KOPT-K1 (cell line): ENCODE data around the gene TNFRSF1A.

ENCODE experiments used
- H3K27ac ChIP-seq: fragments of 200-600 bp; sonication (generic); 2 replicates; pipeline ENCODE4 v1.5.1; 2016; ENCODE audit warnings: antibody characterized with exemption, mild to moderate bottlenecking, low read depth, low read length; ENCODE audit not compliant: poor library complexity, severe bottlenecking
- H3K36me3 ChIP-seq: fragments of 200-600 bp; sonication (generic); 2 replicates; pipeline ENCODE4 v1.5.1; 2017; ENCODE audit warnings: antibody characterized with exemption, mild to moderate bottlenecking, low read length, moderate library complexity; ENCODE audit not compliant: insufficient read depth
- H3K9me3 ChIP-seq: fragments of 200-600 bp; sonication (generic); 2 replicates; pipeline ENCODE4 v1.5.1; 2017; ENCODE audit warnings: antibody characterized with exemption, low read length, mild to moderate bottlenecking; ENCODE audit not compliant: insufficient read depth, poor library complexity, severe bottlenecking

TNFRSF1A gene

DNA sequence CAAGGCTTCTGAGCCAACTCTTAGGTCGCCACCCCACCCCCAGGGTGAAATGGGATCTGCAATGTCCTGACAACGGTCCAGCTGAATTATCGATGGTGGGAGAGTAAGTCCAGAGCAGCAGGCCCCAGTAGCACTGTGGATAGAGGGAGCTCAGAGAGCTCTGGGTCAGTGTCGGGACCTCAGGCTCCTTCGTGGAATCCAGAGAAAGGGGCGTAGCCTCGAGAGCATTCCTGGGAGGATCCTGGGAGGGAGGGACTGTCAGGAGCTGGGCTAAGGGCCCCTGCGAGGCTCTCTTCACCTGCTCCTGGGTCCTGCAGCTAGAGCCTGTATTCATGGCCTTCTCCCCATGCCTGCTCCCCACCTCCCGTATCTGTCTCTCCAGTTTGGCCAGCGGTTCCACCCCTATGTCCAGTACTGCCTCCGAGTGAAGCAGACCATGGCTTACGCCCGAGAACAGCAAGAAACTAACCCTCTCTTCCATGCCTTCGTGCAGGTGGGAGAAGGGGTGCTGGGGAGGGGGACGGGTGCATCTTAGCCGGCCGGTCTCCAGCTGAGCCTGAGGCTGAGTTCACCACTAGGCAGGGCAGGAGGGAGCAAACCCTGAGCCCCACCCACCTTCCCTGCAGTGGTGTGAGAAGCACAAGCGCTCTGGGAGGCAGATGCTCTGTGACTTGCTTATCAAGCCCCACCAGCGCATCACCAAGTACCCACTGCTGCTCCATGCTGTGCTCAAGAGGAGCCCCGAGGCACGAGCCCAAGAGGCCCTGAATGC lies 24.8 kb downstream of the TNFRSF1A start:
- no peaks in the 10 kb centered on the region for H3K36me3 ChIP-seq
- no peaks in the 10 kb centered on the region for H3K9me3 ChIP-seq

DNA sequence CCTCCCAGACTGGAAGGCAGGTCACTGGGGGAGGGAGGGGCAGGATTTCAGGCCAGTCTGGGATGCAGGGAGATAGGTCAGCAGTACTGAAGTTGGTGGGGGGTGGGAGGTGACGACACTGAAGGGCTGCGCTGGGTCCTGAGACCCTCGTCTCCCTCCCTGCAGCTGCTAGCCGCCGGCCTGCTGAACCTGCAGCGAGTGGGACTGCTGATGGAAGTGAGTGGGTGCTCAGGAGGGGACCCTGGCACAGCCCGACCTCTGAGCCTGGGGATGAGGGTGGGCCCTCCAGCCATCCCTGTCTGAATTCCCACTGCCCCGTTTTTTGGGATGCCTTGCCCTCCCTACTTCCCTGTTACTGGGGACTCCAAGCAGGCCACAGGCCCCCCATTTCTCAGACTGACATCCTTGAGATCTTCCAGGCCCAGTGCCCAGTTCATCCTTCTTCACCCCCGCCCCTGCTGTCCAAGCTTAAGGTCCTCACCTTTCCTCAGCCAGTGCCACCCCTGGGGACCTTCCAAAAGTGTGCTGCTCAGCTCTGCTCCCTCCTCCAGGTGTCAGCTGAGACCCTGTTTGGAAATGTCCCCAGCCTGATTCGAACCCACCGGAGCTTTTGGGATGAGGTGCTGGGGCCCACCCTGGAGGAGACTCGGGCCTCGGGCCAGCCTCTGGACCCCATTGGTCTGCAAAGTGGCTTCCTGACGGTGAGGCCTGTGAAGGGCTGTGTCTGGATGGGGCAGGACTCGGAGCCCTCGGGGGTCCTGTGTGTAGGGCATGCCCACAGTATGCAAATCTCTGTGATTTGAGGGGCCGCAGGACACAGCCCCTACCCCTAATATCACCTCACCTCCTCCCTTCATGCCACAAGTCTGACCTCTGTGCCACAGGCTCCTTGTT lies 25.9 kb downstream of the TNFRSF1A start:
- Histone ChIP-seq H3K36me3 (no peaks in the 10 kb centered on the region), H3K9me3 (no peaks in the 10 kb centered on the region), H3K27ac (no peak overlapping the region)

More for the DNA sequence above, 24.8 kb downstream of the TNFRSF1A start:
- no peak overlapping the region for H3K27ac ChIP-seq

DNA sequence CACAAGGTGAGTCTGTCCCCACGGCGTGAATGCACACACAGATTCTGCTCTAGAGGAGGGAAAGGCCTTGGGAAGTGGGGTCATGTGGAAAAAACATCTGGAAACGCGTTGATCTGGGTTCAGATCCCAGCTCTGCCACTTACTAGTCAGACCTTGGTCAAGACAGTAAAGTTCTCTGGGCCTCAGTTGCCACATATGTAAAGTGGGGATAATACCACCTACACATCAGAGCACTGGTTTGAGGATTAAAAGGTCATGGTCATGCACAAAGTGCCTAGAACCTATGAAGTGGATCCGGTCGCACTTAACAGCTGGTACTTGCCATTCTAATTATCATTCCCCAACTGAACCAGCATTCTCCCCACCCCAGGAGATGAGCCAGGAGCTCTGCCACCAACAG lies 26.7 kb downstream of the TNFRSF1A start:
- no peak overlapping the region for H3K27ac ChIP-seq
- H3K36me3 ChIP-seq = no peaks in the 10 kb centered on the region
- no peaks in the 10 kb centered on the region for H3K9me3 ChIP-seq

DNA sequence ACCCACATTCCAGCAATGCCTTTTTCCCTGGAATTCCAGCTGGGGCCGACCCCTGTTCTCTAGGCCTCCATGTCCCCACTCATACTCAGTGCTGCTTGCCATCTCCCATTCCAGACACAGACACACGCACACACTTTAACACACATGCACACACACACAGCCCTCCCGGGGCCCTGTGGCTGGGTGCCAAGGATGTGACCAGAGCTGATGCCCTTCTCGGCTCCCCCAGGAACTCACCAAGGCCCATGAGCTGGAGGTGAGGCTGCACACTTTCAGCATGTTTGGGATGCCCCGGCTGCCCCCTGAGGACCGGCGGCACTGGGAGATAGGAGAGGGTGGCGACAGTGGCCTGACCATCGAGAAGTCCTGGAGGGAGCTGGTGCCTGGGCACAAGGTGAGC lies 27.1 kb downstream of the TNFRSF1A start:
- Histone ChIP-seq H3K9me3 (no peaks in the 10 kb centered on the region), H3K36me3 (no peaks in the 10 kb centered on the region), H3K27ac (no peak overlapping the region)

DNA sequence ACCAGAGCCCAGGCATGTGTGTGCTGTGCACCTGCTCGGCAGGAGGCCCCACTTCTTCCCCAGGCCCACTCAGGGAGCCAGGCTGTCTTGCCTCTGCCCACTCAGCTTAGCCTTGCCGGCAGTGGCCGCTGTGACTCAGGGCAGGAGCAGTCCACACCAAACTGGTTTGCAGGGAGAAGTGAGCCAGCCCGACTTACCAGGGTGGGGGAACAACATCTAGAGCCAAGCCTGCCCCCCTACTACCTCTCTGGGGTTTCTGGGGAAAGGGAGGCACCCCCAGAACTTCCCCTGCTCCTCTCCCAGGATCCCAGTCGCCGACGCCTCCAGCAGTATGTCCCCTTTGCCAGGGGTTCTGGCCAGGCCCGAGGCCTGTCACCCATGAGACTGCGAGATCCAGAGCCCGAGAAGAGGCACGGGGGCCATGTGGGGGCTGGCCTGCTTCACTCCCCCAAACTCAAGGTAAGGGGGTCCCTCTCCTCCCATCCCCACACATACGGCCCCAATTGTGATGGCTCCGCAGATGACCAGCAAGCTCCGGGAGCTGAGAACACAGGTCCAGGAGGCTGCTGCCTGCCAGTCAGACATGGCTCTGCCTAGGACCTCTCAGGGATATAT lies 28.4 kb downstream of the TNFRSF1A start:
- no peaks in the 10 kb centered on the region for H3K36me3 ChIP-seq
- H3K27ac ChIP-seq = no peak overlapping the region
- no peaks in the 10 kb centered on the region for H3K9me3 ChIP-seq

DNA sequence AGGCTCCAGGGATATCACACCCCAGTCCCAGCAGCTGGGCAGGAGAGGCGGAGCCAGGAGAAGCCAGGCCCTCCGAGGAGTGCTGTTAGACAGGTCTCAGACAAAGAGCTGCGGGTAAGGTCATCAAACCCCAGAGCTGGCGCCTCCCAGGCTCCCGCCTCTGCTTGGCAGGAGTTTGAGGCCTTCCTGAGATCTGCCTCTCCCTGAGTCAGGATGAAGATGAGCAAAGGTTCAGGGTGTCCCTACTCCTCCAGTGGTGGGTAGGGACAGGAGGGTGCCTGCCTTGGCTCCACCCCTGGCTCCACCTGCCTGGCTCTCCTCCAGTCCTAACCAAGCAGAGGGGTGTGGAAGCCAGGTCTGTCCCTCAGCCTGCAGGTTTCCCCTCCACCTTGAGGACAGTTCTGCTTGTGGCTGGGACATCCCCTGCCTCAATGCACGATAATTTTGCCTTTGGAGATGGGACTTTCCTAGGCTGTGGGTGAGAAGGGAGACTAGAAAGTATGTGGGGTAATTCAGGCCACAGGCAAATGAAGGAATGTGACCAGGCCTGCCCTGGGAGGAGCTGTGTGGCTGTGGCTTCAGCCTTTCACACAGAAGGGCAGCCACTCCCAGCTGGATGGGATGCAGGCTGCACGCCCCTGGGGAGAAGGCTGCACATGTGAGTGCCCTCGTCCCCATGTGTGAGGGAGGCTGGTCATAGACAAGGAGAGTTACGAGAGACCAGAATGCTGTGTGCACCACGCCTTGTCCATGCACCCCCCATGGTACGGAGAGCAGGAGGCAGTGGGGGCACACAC lies 29.1 kb downstream of the TNFRSF1A start:
- H3K9me3 ChIP-seq = no peaks in the 10 kb centered on the region
- no peak overlapping the region for H3K27ac ChIP-seq
- no peaks in the 10 kb centered on the region for H3K36me3 ChIP-seq

DNA sequence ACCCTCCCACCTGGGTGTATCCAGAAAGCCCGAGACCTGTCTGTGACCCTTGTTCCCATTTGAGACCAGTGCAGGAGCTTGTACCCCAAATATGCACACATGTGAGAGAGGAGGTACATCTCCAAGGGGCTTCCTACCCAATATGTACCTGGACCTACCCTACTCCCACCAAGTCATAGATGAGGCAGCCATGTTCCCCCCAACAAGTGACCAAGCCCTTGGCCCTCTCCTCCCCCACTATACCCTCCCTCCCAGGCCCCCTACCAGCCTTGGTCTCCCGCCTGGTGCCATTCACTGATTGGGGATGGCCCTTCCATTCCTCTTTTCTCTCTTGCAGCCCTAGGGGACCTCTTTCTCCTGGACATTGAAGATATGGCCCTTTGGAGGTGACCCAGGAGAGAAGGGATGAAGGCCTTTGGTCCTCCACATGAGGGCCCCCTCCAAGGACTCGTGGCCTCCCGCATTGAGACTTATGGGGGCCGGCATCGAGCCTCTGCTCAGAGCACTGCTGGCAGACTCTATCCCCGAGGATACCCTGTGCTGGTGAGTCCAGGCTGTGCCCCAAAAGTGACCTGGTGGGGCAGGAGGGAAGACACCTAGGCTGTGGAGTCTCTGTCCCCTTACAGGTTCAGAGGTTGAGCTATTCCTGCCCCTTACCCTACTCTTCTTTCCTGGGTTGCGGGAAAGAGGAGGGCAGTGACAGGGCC lies 29.9 kb downstream of the TNFRSF1A start:
- no peaks in the 10 kb centered on the region for H3K9me3 ChIP-seq
- no peak overlapping the region for H3K27ac ChIP-seq
- H3K36me3 ChIP-seq = no peaks in the 10 kb centered on the region

DNA sequence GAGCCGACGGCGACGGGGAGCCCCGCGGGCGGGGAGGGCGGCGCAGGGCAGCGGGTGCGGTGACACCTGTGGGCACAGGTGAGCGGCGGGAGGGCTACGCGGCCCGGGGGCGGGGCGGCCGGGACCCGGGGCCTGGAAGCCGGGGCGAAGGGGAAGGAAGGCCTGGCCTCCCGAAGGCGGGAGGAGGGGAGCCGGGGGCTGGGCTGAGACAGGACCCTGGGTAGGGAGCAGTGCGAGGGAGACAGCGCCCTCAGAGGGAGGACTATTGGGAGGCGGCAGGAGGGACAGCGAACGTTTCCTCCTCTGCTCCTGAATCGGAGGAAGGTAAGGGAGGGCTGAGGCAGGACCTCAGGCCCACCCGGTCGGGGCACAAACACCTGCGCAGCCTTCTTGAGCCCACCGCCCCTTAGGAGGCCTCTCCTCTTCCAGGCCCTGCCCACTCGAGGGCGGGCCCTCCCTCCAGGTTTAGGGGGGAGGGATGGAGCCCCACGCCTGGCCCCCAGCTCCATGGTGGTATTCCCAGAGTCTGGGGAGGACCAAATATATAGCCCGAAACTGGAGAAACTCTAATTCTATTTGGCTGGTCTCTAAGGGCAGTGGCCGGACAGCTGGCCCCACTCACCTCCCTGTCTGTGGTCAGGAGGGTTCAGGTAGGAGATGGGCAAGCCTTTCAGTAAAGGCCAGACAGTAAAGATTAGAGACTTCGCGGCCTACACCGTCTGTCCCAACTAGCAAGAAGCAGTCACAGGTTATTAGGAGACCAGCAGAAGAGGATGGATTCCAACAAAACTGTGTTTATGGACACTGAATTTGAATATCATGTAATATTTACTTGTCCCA lies 30.9 kb downstream of the TNFRSF1A start:
- no peaks in the 10 kb centered on the region for H3K9me3 ChIP-seq
- no peak overlapping the region for H3K27ac ChIP-seq
- H3K36me3 ChIP-seq = no peaks in the 10 kb centered on the region

DNA sequence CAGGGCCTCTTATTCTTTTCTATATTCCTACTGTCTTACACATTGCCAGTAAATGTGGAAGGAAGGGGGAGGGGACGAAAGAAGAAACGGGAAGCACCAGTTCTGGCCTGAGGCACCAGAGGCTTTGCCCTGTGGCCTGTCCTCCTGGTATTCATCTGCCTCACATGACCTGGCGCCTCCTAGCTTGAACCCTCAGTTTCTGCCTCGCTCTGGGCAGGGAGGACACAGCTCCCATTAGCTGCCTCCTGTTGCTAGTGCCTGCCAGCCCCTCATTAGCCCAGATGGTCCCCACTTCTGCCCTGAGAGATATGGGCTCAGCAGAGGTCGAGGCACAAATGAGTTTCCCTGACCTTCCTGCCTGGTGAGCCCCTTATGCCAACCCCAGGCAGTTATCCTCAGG lies 34.3 kb downstream of the TNFRSF1A start:
- Histone ChIP-seq H3K27ac (no peak overlapping the region), H3K9me3 (no peaks in the 10 kb centered on the region)

DNA sequence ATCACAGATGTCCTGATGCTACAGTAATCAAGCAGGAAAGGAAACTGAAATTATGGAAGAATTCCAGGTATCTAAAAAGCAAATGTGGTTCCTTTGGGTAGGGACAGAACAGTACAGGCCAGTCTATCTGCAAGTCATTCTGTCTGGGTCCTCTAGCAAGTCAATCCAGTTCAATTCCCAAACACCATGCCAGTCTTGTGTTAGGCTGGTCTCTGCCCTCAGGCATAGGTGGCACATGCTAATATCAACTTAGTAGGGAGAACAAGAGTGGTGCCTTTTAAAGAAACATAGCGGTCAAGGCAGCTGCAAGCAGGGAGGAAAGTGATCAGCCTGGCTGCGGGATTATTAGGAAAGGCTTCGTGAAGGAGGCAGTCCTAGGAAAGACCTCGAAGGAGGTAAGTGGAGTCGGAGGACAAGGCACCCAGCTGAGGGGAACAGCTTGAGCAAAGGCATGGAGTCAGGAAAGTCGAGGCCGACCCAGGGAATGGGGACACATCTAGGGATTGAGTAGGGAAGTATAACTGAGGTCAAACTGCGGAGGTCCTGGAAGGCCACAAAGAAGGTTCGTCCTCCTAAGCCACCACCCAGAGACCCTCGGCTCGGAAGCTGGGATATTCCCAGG lies 35.2 kb downstream of the TNFRSF1A start:
- no peaks in the 10 kb centered on the region for H3K9me3 ChIP-seq
- no peak overlapping the region for H3K27ac ChIP-seq
- H3K36me3 ChIP-seq = no peaks in the 10 kb centered on the region

More for the DNA sequence above, 34.3 kb downstream of the TNFRSF1A start:
- no peaks in the 10 kb centered on the region for H3K36me3 ChIP-seq

DNA sequence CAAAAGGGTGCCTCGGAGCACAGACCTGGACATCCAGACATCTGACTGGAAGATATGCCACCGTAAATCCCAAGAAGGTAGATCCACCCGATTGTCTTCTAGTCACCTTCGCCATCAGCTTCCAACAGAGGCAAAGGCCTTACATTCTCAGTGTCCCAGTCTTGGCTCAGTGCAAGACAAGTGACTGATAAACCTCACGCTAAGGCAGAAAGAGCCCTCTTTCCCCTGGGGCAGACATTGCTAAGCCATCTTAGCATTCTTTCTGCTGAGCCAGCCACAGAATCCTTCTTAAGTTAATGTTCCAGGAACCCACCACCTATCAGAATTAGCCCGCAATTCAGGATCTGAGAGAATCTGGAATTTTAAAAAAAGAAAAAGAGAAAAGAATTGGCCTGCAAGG lies 35.7 kb downstream of the TNFRSF1A start:
- Histone ChIP-seq H3K36me3 (no peaks in the 10 kb centered on the region), H3K9me3 (no peaks in the 10 kb centered on the region), H3K27ac (no peak overlapping the region)

DNA sequence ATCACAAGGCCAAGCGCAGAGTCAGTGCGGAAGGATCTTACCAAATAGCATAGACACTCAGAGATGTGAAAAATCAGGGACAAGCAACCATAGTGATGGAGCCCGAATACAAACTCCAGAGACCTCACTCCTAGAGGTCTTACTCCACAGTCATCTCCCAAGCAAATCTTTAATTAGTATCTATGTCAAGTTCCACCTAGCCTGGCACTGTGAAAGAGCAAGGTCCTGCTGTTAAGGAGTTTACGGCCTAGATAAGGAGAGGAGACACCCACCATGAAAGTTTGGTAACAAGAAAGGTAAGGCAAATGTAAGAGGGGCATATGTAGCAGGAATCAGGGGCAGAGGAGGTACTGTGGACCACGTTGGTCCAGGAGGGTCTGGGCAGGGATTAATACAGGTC lies 38.8 kb downstream of the TNFRSF1A start:
- Histone ChIP-seq H3K9me3 (no peaks in the 10 kb centered on the region), H3K27ac (no peak overlapping the region), H3K36me3 (no peaks in the 10 kb centered on the region)

DNA sequence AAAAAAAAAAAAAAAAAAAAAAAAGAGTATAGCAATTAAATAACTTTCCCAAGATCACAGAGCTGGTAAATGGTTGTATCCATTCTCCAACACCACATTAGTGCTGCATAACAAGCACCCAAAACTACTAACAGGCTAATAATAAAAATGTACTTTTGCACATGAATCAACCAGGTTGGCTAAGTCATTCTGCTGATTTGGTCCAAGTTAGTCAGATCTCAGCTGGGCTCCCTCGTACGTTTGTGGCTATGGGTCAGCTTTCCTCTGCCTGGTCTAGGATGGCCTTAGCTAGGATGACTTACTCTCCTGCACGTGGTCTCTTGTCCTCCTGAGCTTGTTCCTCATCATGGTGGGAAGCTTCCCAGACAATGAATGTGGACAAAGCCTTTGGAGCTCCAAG lies 39.3 kb downstream of the TNFRSF1A start:
- no peaks in the 10 kb centered on the region for H3K9me3 ChIP-seq
- H3K27ac ChIP-seq = no peak overlapping the region
- H3K36me3 ChIP-seq = no peaks in the 10 kb centered on the region
